ENCODE measurements around the gene SCIN.

- TF ChIP-seq CTCF (IDR thresholded peaks at IDR 0.05; ENCODE audit: poor library complexity, severe bottlenecking) = no peak
- TF ChIP-seq POLR2AphosphoS5 (IDR thresholded peaks at IDR 0.05) = no peak
- no peak for TF ChIP-seq EZH2 (IDR thresholded peaks at IDR 0.05; ENCODE audit: borderline replicate concordance, insufficient read depth, low read length, poor library complexity, severe bottlenecking)
These were observed 847 bp upstream of the SCIN start for GRCh38 chr7:12569673-12570072.

Data from neural cell (in vitro differentiated cells).